GM20431 (cell line): ENCODE measurements around the gene SLIT3.

Source experiments
- in situ Hi-C: fragments of 300-500 bp; cut with MseI, MboI; formaldehyde crosslinking; loops from one replicate; pipeline ENCODE4 v1.15.0; 2020; ENCODE audit warnings: low sequenced_read_pairs; ENCODE audit not compliant: unreplicated experiment

Gene SLIT3

GRCh38 chr5:168837852-168838251 is 463.1 kb downstream of the SLIT3 start:
- in situ Hi-C loops: no loop called here

- in situ Hi-C loops: no loop called here
Measured at GRCh38 chr5:168836603-168837231, 464.2 kb downstream of the SLIT3 start.

- in situ Hi-C loops: no loop called here
Measured at GRCh38 chr5:168833936-168834335, 467.0 kb downstream of the SLIT3 start.

GRCh38 chr5:168833383-168833782 is 467.6 kb downstream of the SLIT3 start:
- in situ Hi-C loops: no loop called here

- in situ Hi-C loops: no loop called here
Measured at GRCh38 chr5:168832308-168832707, 468.6 kb downstream of the SLIT3 start.

- in situ Hi-C loops: no loop called here
Measured at GRCh38 chr5:168831383-168831782, 469.6 kb downstream of the SLIT3 start.

GRCh38 chr5:168830833-168831232 is 470.1 kb downstream of the SLIT3 start:
- in situ Hi-C loops: no loop called here

- in situ Hi-C loops: no loop called here
Measured at GRCh38 chr5:168829922-168830417, 471.0 kb downstream of the SLIT3 start.

- in situ Hi-C loops: no loop called here
Measured at GRCh38 chr5:168829044-168829443, 471.9 kb downstream of the SLIT3 start.

GRCh38 chr5:168827636-168828035 is 473.3 kb downstream of the SLIT3 start:
- in situ Hi-C loops: no loop called here

- in situ Hi-C loops: no loop called here
Measured at GRCh38 chr5:168826246-168826725, 474.7 kb downstream of the SLIT3 start.

- in situ Hi-C loops: no loop called here
Measured at GRCh38 chr5:168822745-168823281, 478.1 kb downstream of the SLIT3 start.

GRCh38 chr5:168822248-168822744 is 478.6 kb downstream of the SLIT3 start:
- in situ Hi-C loops: no loop called here

- in situ Hi-C loops: no loop called here
Measured at GRCh38 chr5:168820874-168821273, 480.1 kb downstream of the SLIT3 start.

- in situ Hi-C loops: no loop called here
Measured at GRCh38 chr5:168819004-168819621, 481.8 kb downstream of the SLIT3 start.

- in situ Hi-C loops: no loop called here
Measured at GRCh38 chr5:168818558-168818957, 482.4 kb downstream of the SLIT3 start.

- in situ Hi-C loops: no loop called here
Measured at GRCh38 chr5:168817591-168817990, 483.3 kb downstream of the SLIT3 start.

GRCh38 chr5:168816661-168817060 is 484.3 kb downstream of the SLIT3 start:
- in situ Hi-C loops: no loop called here

- in situ Hi-C loops: no loop called here
Measured at GRCh38 chr5:168813184-168813968, 487.6 kb downstream of the SLIT3 start.

- in situ Hi-C loops: no loop called here
Measured at GRCh38 chr5:168810641-168811040, 490.3 kb downstream of the SLIT3 start.
